Activated B cell treated with CpG ODN at 0.5 μM for 24 hours (primary cell): ENCODE data around the gene PDGFRB. TPM values are rescaled to one million over a fixed set of nuclear protein-coding genes. Genes with fewer than 3 reads are reported as not detected.

Experiments used
- ATAC-seq: fragments of 200-7000 bp; cut with Tn5 transposase; one replicate; pipeline ENCODE4 v1.10.0; 2021; ENCODE audit warnings: low read depth, mild to moderate bottlenecking, moderate library complexity
- CTCF ChIA-PET: fragments of 350-600 bp; sonication (Branson Sonifier 250); formaldehyde crosslinking; loops from one replicate; lab custom pipeline; 2021; ENCODE audit warnings: antibody characterized with exemption; lab: Charles Lee
- POLR2A ChIA-PET: fragments of 350-600 bp; sonication (Branson Sonifier 250); formaldehyde crosslinking; loops from one replicate; lab custom pipeline; 2021; ENCODE audit warnings: antibody characterized with exemption; lab: Charles Lee
- DNase-seq: peaks from one replicate; pipeline ENCODE4 v3.0.0; 2022
- H3K27ac Mint-ChIP-seq: one replicate; pipeline ENCODE4 v1.8.0; 2020; ENCODE audit warnings: mixed read lengths
- H3K27me3 Mint-ChIP-seq: one replicate; pipeline ENCODE4 v1.8.0; 2021; ENCODE audit warnings: mixed read lengths
- H3K36me3 Mint-ChIP-seq: one replicate; pipeline ENCODE4 v1.8.0; 2021; ENCODE audit warnings: low read depth, mixed read lengths
- H3K4me1 Mint-ChIP-seq: one replicate; pipeline ENCODE4 v1.8.0; 2021; ENCODE audit warnings: mixed read lengths
- H3K4me3 Mint-ChIP-seq: one replicate; pipeline ENCODE4 v1.8.0; 2020; ENCODE audit warnings: mild to moderate bottlenecking, mixed read lengths
- H3K9me3 Mint-ChIP-seq: one replicate; pipeline ENCODE4 v1.8.0; 2020; ENCODE audit warnings: mixed read lengths
- intact Hi-C: fragments of 100-400 bp; cut with micrococcal nuclease; formaldehyde crosslinking; loops from one replicate; pipeline ENCODE4 v1.15.1; 2024
- total RNA-seq: library from RNA; stranded (reverse); gene quantifications from 2 replicates; pipeline ENCODE4 v1.2.3, GENCODE V29; 2022
- TF ChIP-seq, protein P1 (sequence below): fragments of 200-600 bp; IDR thresholded peaks from one replicate; pipeline ENCODE4 v1.8.0; 2022; ENCODE audit warnings: antibody characterized with exemption, mild to moderate bottlenecking

The PDGFRB gene
- total RNA-seq, 1 donor from 2014 or later = 1.8 TPM

DNA sequence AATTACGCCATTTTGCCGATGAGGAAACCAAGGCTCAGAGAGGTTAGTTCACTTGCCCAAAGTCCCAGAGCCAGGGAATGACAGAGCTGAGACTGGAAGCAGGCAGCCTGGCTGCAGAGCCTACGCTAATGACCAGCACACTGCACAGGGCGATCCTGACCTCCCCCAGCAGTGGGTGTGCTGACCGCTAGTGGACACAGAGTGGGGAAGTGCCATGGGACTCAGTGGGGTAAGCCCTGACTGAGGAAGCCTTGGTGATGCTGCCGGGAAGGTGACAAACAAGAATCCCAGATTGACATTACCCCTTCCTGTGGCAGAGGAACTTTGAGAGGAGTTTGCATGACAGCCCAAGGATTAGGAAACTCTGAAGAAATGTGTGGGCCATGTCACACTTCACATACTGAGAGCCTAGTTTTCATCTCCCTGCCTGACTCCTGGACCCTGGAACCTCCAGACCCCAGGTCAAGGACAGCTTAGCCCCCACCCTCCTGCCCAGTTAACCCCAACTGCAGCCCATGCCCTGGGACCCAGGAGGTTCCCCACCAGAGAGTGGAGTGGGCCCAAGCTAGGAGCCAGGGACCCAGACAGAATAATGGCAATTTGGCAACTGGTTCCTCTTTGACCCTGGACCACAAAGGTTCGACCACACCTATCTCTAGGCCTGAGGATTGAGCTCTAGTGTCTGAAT is 49.6 kb downstream of the PDGFRB start:
- Mint-ChIP-seq H3K4me1 (peaks cover 6% of the 10 kb centered on the region), H3K9me3 (no peaks in the 10 kb centered on the region), H3K27me3 (no peaks in the 10 kb centered on the region), H3K27ac (no peak overlapping the region), H3K4me3 (no peak overlapping the region), H3K36me3 (no peaks in the 10 kb centered on the region)
- POLR2A ChIA-PET = no interaction called here
- intact Hi-C loops = no loop called here
- CTCF ChIA-PET = no interaction called here
- DNase-seq = no peak
- TF ChIP-seq, protein P1, sequence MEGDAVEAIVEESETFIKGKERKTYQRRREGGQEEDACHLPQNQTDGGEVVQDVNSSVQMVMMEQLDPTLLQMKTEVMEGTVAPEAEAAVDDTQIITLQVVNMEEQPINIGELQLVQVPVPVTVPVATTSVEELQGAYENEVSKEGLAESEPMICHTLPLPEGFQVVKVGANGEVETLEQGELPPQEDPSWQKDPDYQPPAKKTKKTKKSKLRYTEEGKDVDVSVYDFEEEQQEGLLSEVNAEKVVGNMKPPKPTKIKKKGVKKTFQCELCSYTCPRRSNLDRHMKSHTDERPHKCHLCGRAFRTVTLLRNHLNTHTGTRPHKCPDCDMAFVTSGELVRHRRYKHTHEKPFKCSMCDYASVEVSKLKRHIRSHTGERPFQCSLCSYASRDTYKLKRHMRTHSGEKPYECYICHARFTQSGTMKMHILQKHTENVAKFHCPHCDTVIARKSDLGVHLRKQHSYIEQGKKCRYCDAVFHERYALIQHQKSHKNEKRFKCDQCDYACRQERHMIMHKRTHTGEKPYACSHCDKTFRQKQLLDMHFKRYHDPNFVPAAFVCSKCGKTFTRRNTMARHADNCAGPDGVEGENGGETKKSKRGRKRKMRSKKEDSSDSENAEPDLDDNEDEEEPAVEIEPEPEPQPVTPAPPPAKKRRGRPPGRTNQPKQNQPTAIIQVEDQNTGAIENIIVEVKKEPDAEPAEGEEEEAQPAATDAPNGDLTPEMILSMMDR = no peak
- ATAC-seq = no peak

DNA sequence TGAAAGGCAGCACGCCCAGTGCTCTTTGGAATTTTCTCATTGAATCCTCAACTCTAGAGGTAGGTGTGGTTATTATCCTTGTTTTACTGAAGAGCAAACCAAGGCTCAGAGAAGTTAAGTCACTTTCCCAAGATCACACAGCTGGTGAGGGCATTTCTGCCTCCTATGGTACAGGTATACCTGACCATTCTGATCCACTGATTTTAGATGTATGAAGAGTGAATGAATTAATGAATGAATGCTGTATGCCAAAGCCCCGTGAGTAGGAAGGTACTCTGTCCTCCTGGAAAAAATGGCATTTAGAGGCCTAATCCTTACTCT is 51.1 kb downstream of the PDGFRB start:
- CTCF ChIA-PET = no interaction called here
- ATAC-seq (no peak), DNase-seq (no peak)
- no peaks in the 10 kb centered on the region for H3K27me3 Mint-ChIP-seq
- intact Hi-C loops = no loop called here
- no peaks in the 10 kb centered on the region for H3K36me3 Mint-ChIP-seq
- peaks cover 6% of the 10 kb centered on the region for H3K4me1 Mint-ChIP-seq
- H3K9me3 Mint-ChIP-seq = no peaks in the 10 kb centered on the region
- POLR2A ChIA-PET = no interaction called here
- H3K27ac Mint-ChIP-seq = no peak overlapping the region
- no peak overlapping the region for H3K4me3 Mint-ChIP-seq
- TF ChIP-seq, protein P1 = no peak

DNA sequence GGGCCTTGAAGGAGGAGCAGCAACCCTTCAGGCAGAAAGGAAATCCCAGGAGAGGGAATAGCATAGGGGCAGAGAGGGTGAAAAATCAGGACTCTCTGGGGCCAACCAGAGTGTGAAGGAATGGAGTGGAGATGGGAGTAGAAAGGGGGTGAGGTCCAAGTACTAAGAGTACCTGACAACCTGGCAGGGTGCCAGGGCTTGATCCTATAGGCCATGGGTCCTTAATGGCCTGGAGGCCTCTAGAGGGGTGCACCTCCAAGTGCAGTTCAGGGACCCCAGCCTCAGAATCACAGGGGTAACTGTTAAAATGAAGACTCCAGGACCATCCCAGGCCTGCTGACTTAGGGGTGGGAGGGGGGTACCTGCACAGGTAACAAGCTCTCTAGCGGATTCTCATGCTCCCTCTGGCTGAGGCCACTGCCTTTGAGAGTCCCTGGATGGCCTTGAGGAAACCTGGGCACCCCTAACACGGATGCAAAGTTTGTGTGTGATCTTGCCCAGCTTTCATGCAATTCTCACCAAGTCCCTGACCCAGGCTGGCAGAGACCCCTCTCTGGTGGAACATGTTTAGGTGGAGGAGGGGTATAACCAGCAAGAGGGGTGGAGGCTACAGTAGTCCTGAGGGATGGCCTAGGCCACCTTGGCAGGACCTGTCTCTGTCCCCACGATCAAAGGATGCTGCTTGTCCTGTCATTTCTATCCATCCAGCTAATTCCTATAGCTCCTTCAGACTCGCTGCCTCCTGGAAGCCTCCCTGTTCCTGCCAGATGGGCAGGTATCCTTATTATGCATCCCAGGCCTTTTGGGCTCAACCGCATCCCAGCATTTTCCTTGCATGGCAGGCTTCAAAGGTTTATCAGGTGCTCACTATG is 51.7 kb downstream of the PDGFRB start:
- DNase-seq (no peak), ATAC-seq (no peak)
- ChIA-PET POLR2A (no interaction called here), CTCF (interaction anchor here (0.6 kb wide), 1 partner anchor 1302 kb away, joined by 3 read pairs; no protein-coding TSS in a partner anchor)
- H3K27me3 Mint-ChIP-seq = no peaks in the 10 kb centered on the region
- intact Hi-C loops = no loop called here
- TF ChIP-seq, protein P1 = no peak
- H3K27ac Mint-ChIP-seq = no peak overlapping the region
- H3K4me1 Mint-ChIP-seq = peaks cover 6% of the 10 kb centered on the region
- H3K4me3 Mint-ChIP-seq = no peak overlapping the region
- no peaks in the 10 kb centered on the region for H3K9me3 Mint-ChIP-seq
- H3K36me3 Mint-ChIP-seq = no peaks in the 10 kb centered on the region

DNA sequence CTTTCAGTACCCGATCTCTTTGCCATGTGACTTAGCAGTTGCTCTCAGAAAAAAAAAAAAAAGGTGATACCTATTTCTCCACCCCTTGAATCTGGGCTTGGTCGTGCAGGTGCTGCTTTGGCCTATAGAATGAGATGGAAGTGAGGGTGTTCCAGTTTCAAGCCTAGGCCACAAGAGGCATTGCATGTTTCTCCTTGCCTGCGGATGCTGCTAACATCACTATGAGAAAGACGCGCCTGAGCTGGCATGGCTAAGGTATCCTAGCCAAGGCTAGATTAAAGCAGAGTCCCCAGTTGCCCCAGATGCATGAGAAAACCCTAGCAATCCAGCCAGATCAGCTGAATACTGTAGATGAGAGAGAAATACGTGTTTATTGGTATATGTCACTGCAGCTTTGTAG is 54.6 kb downstream of the PDGFRB start:
- peaks cover 6% of the 10 kb centered on the region for H3K4me1 Mint-ChIP-seq
- no peaks in the 10 kb centered on the region for H3K27me3 Mint-ChIP-seq
- ChIA-PET CTCF (no interaction called here), POLR2A (no interaction called here)
- ATAC-seq (no peak), DNase-seq (no peak)
- H3K36me3 Mint-ChIP-seq = no peaks in the 10 kb centered on the region
- TF ChIP-seq, protein P1 = no peak
- H3K9me3 Mint-ChIP-seq = no peaks in the 10 kb centered on the region
- H3K27ac Mint-ChIP-seq = no peak overlapping the region
- intact Hi-C loops = no loop called here
- no peak overlapping the region for H3K4me3 Mint-ChIP-seq

DNA sequence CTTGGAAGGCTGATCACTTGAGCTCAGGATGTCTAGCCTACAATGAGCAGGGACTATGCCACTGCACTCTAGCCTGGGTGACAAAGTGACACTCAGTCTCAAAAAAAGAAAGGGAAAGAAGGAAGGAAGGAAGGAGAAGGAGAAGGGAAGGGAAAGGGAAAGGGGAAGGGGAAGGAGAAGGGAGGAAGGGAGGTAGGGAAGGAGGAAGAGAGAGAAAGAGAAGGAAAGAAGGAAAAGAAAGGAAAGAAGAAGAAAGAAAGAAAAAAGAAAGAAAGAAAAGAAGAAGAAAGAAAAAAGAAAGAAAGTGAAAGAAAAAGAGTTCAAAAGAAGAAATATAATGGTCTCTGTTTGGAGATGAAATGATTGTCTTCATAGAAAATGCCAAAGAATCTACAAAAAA is 58.5 kb downstream of the PDGFRB start:
- H3K4me1 Mint-ChIP-seq = no peaks in the 10 kb centered on the region
- H3K27ac Mint-ChIP-seq = no peak overlapping the region
- CTCF ChIA-PET = no interaction called here
- POLR2A ChIA-PET = no interaction called here
- no peak overlapping the region for H3K4me3 Mint-ChIP-seq
- no peaks in the 10 kb centered on the region for H3K36me3 Mint-ChIP-seq
- intact Hi-C loops = no loop called here
- H3K27me3 Mint-ChIP-seq = peaks cover 3% of the 10 kb centered on the region
- ATAC-seq (no peak), DNase-seq (no peak)
- TF ChIP-seq, protein P1 = no peak
- no peaks in the 10 kb centered on the region for H3K9me3 Mint-ChIP-seq
